Erythroblast (primary cell): ENCODE results near the gene LRRTM4.

Experiments used
- GATA1 ChIP-seq: IDR thresholded peaks from 2 replicates; pipeline ENCODE4 v1.6.1; 2011; ENCODE audit warnings: low read depth, mild to moderate bottlenecking, control low read depth, low read length, moderate library complexity
- POLR2A ChIP-seq: IDR thresholded peaks from 2 replicates; pipeline ENCODE4 v1.6.1; 2011; ENCODE audit warnings: mild to moderate bottlenecking, low read length

- TF ChIP-seq POLR2A: no peak
- TF ChIP-seq GATA1: no peak
These were observed 3.9 kb downstream of the LRRTM4 start for GRCh38 chr2:77518311-77518710.
